Adrenal gland (tissue), 5 donors: ENCODE measurements around the gene PRKN.

Experiments
- CTCF ChIP-seq, 6 experiments: fragments of 450-650 bp in 4 of 6; fragments of 200-600 bp in 2 of 6; sonication (generic) in 1 of 6; IDR thresholded peaks; 1 replicate in 5 of 6; 2 replicates in 1 of 6; pipeline versions ENCODE4 v1.5.1 to v1.8.0; 2016 to 2021; ENCODE audit warnings: antibody characterized with exemption in 6 of 6, mild to moderate bottlenecking in 2 of 6, moderate library complexity in 1 of 6
- POLR2A ChIP-seq, 2 donors: fragments of 450-650 bp; IDR thresholded peaks; one replicate each; pipeline ENCODE4 v1.6.1; 2017; ENCODE audit warnings: antibody characterized with exemption in 2 of 2, mild to moderate bottlenecking in 2 of 2, moderate library complexity in 1 of 2
- donor health status: DM: no; HTN: no; CAD: no.

GRCh38 chr6:162697872-162698403, 29.6 kb downstream of the PRKN start:
- TF ChIP-seq CTCF (IDR thresholded peaks at IDR 0.05) (no peak), POLR2A (IDR thresholded peaks at IDR 0.05) (no peak)
